GM18909 (cell line): Measurements from ENCODE around the gene TTC31.
A peak's percentile ranks its signal among the peaks of the same experiment; 100 is the strongest.
"Not testable (repeated sequence)": the region's sequence is repeated elsewhere in the genome, so short reads cannot be mapped to it uniquely, and the experiment has no call there.

Experiments used
- ATAC-seq: cut with Tn5 transposase; IDR thresholded peaks from one replicate; pipeline ENCODE4 v1.9.1; 2021; ENCODE audit warnings: mild to moderate bottlenecking; ENCODE audit not compliant: unreplicated experiment, poor library complexity

TTC31 gene

DNA sequence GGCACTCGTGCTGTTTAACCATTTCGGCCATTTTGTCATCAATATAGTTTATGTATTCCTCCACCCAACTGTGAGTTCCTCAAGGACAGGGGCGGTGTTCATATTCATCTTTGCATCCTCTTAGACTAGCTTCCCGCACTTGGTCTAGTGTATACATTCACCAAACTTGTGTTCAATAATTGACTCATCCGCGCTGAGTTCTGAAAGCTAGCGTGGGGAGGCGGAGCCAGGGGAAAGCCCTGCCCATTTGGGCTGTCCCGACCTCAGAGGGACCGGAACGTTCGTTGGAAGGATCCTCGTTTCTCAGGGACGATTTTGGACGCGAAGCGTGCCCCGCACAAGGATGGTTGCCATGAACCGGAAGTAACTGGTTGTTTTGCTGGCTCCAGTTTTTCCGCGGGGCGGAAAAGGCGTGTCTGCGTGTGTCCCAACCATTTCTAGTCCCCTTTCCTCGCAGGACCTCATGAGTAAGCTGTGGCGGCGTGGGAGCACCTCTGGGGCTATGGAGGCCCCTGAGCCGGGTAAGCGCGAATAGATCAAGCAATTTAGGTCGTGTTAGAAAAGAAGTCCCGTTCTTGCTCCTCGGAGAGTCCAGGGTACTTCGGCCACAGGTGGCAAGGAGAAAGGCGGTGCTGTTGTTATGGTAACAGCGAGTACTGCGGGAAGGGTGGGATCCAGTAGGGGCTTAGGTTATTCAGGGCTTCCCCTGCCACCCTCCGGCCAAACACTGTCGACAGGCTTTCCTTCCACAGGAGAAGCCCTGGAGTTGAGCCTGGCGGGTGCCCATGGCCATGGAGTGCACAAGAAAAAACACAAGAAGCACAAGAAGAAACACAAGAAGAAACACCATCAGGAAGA is 28.0 kb upstream of the TTC31 start, which contains the start of gene INO80B:
Gene INO80B, plus strand, starts transcription at position 434 of the 858 bp plus-strand sequence. Its CDS starts 30 bp downstream, at position 464.
- peak; percentile 50 for ATAC-seq

DNA sequence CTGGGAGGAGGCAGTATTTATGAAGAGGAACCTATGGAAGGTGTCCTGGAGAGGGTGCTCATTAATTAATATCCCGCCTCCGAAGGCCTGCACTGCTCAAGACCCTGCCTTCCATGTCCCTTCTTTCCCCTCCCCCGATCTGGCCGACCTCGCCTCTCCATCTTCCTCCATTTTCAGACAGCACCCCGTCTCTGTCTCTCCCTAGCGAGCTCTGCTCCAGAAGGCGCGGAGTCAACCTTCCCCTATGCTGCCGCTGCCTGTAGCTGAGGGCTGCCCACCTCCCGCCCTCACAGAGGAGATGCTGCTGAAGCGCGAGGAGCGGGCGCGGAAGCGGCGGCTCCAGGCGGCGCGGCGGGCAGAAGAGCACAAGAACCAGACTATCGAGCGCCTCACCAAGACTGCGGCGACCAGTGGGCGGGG is 25.7 kb upstream of the TTC31 start:
- no peak for ATAC-seq

DNA sequence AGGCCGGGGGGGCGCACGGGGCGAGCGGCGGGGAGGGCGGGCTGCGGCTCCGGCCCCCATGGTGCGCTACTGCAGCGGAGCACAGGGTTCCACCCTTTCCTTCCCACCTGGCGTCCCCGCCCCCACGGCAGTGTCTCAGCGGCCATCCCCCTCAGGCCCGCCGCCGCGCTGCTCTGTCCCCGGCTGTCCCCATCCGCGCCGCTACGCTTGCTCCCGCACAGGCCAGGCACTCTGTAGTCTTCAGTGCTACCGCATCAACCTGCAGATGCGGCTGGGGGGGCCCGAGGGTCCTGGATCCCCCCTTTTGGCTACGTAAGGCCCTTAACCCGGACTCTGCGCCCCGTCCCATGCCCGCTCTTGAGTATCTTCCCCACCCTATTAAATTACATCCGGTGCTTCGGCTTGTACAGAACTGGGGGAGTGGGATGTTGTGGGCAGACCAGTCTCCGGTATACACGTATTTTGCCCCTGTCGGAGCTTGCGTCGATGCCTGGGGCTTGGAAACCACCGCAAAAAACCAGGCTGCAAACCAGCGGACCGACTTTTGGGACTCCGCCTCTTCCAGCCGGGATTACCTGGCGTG is 25.2 kb upstream of the TTC31 start:
- peak; percentile 34 for ATAC-seq

DNA sequence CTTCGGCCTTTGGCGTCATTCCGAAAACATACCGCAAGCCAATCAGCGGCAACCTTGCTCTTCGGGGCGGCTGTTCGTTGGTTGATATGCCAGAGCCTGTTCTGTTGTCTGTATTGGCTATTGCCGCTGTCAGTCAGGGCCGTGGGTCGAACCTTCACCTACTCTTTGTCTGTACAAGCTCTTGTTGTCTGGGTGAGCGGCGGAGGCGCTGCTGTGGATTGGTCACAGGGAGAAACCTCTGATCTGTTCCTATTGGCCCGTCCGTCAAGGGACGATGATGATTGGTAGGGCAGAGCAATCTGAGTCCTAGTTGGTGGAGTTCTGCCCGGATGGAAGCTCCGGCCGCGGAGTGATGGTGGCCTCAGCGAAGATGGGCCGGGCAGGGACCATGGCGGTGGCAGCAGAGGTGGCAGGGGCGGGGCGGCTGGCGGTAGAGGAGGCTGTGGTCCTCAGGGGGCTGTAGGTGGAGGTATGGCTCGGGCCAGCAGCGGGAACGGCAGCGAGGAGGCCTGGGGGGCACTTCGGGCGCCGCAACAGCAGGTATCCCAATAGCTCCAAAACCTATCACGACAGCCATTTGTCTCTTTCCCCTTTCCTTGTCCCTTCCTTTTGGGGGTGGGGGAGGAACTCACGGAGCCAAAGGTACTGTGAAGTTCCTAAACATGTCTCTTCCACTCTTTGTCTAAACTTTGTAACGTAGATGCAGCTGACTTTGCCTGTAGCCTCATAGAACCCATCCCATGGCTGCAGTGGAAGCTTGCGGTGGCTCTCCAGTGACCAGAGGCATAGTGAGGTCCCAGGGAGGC is 24.5 kb upstream of the TTC31 start, which contains the start of gene WBP1:
Gene WBP1, plus strand, starts transcription at position 307 of the 806 bp plus-strand sequence. Its CDS starts 165 bp downstream, at position 472.
- ATAC-seq: peak; percentile 86

DNA sequence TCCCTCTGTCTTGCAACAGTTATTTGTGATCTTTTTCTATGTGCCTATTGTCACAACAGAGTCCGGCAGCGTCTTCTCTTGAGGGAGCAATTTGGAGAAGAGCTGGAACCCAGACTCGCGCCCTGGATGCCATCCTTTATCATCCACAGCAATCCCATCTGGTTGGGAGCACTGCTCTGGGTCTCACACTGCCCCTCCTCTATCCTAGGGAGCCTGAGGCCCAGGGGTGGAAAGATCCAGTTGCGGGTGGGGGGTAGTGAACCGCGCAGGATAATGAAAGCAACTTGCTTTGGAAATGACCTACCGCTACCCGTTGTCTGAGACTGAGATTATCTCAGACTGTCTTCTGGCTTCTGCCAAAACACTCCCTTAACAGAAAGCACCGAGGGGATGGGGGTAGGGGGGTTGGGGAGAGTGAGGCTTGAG is 23.9 kb upstream of the TTC31 start:
- ATAC-seq: no peak

DNA sequence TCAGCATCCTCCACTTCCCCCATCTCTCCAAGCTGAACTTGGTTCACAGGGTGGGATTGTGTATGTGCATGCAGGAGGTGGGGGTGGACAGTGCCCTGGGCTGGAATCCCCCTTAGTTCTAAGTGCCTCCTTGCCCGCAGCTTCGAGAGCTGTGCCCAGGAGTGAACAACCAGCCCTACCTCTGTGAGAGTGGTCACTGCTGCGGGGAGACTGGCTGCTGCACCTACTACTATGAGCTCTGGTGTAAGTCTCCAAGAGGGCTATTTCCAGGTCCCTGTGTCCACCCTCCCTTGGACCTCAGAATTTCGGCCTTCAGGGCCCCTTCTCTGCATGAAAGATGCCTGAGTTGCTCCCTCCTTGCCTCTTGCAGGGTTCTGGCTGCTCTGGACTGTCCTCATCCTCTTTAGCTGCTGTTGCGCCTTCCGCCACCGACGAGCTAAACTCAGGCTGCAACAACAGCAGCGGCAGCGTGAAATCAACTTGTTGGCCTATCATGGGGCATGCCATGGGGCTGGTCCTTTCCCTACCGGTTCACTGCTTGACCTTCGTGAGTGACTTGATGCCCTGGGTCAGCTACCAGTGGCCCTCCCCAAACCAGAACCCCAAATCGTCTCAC is 23.3 kb upstream of the TTC31 start:
- ATAC-seq: not testable (repeated sequence)

DNA sequence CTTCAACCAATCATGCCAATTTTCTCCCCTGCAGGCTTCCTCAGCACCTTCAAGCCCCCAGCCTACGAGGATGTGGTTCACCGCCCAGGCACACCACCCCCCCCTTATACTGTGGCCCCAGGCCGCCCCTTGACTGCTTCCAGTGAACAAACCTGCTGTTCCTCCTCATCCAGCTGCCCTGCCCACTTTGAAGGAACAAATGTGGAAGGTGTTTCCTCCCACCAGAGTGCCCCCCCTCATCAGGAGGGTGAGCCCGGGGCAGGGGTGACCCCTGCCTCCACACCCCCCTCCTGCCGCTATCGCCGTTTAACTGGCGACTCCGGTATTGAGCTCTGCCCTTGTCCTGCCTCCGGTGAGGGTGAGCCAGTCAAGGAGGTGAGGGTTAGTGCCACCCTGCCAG is 22.7 kb upstream of the TTC31 start:
- ATAC-seq: not testable (repeated sequence)

DNA sequence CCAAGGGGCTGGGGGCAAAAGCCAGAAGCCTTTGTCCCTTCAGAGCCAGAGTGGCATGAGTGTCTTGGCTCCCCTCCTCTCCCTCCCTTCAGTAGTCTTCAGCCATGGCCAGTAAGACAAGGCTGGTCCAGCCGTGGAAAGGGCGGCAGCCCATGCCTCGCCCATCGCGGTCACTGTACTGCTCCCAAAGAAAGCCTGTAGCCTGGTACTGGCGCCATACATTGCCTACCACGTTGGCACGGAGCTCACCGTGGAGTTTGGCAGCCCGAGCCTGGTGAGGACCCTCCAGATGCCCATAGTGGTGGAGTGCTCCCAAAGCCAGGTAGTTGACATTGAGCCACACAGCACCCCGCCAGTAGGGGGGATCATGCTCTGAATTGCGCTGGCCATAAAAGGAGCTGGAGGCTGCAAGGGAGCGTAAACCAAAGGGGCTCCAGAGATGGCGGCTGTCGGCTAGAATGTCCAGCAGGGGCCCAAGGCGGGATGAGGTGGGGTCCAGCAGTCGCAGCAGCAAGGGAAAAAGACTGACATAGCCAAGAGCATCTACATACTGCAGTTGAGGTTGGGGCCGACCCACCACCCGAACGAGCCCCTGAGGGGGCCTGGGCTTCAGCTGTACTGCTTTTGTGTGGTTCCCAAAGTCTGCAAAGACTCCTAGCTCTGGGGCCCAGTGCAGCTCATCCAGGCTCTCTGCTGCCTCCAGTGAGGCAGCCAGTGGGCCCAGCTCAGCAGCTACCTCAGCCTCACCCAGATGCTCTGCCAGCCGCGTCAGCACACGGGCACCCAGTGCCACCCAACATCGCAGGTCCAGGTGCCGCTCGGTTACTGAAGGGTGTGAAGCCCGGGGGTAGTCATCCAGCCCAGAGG is 21.5 kb upstream of the TTC31 start:
- no peak for ATAC-seq

DNA sequence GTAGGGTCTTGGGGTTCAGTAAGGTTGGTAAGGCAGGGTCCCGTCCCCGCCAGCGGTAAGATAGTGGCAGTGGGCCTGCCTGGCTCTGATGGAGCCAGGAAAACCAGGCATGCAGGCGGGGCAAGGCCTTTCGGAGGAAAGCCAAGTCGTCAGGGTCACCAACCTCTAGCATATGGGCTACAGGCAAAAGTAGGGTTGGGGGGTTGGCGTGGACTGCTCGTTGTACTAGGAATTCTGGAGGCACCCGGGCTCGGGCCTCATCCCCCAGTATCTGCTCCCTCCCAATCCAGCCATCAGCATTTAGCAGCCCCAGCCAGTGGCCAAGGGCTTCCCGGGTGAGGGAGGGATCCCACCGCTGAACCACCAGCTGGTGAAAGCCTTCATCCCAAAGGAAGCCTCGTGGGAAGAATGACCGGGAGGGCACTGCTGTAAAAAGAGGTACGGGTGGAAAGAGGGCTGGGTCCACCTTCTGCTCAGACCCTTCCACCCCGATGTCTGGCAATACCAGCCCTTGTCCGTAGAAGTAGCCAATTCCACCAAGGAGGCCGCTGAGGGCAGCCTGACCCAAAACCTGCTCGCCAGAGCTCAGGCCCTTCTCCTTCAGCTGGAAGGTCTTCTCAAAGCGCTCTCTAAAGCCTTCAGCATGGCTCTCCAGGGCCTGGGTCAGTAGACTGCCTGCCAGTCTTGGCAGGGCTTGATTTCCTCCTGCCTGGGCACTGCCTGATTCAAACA is 20.7 kb upstream of the TTC31 start:
- ATAC-seq: no peak

DNA sequence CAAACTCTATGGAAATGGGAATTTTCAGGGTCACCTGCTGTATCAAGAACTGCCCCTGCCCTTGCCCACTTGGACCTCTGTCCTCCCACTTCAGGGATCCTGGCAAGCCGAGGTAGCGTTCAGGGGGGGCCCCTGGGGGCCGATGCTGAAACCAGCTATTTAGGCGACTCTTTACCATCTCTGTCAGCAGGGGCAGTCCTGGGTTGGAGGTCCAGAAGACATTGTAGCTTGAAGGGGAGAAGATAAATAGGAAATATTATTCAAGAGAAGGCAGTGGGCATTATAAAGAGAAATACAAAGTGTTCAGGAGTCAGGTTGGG is 20.1 kb upstream of the TTC31 start:
- no peak for ATAC-seq

DNA sequence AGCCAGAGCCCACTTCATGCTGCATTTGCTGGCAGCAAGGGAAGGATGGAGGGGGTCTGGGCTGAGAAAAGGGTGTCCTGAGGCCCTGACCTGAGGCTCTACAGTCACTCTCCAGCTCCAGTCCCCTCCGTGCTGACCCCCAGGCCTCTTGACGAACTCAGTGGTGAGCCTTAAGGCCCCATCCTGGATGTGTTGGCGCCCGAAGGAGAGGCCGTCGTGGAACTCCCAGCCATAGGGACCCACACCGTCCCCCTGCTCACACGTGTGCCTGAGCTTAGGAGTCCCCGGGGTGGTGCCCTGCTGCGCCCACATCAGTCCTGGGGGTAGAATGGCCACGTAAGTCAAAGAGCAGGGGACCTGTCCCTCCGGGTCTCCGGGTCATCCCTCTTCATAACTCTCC is 18.5 kb upstream of the TTC31 start:
- ATAC-seq: peak; percentile 8

DNA sequence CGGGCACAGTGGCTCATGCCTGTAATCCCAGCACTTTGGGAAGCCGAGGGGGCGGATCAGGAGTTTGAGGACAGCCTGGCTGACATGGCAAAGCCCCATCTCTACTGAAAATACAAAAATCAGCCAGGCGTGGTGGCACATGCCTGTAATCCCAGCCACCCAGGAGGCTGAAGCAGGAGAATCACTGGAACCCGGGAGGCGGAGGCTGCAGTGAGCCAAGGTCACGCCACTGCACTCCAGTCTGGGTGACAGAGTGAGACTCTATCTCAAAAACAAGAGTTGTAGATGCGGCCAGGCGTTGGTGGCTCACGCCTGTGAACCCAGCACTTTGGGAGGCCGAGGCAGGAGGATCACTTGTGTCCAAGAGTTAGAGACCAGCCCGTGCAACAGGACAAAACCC is 12.1 kb upstream of the TTC31 start:
- ATAC-seq: not testable (repeated sequence)

DNA sequence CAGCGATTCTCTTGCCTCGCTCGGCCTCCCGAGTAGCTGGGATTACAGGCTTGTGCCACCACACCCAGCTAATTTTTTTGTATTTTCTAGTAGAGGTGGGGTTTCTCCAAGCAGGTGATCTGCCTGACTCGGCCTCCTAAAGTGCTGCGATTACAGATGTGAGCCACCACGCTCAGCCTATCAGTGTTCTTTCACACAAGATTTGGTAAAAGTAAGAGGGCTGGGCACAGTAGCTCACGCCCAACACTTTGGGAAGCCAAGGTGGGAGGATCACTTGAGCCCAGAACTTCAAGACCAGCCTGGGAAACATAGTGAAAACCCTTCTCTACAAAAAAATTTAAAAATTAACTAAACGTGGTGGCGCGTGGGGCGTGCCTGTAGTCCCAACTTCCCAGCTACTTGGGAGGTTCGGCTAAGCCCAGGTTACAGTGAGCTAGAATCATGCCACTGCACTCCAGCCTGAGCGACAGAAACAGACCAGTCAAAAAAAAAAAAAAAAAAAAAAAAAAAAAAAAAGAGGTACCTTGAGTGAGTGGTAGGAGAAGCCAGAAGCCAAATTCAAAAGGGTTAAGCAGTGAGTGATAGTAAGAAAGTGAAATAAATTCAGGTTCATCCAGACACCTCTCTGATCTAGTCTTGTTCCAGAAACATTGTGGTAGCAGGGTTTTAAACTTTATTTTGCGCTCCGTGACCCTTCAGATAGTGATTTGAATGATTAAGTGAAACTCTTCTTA is 11.4 kb upstream of the TTC31 start:
- no peak for ATAC-seq

DNA sequence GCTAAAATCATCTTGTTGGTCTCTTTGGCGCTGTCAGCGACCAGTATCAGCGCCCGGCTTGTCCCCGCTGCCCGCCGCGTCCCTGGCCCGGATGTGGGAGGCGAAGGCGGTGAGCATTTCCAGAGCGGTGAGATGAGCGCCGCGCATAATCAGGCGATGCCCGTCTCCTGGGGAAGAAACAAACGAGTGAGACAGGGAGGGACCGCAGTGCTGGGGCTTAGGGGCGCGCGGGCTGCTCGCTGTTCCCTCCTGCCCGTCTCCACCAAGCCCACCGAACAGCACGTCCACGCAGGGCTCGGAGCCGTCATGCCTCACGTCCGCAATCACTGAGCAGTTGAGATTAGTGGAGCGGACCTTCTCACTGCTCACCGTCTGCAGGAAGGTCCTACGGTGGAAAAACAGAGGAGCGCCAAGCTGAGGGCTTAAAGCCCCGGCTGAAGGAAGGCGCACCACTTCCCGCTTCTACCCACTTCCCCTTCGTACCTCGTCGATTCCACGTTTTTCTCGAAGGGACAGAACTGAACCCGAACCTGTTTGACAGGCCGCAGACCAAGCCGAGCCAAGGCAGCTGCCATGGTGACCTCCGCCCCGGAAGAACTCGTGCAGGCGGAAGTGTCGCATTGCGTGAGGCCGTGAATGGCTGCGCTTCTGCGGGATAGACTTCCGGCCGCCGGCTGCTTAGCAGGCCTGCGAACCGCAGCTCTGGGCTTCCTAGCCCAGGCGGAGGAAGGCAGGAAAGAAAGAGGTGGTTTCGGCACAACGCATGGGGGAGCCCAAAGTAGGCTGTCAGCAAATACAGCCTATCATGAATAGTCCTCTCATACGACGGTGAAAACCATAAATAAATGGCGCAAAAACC is 10.6 kb upstream of the TTC31 start, which contains the start of gene MRPL53:
Gene MRPL53, minus strand, starts transcription at position 595 of the 859 bp plus-strand sequence. Its CDS starts 20 bp downstream, at position 575.
- peak; percentile 85 for ATAC-seq

DNA sequence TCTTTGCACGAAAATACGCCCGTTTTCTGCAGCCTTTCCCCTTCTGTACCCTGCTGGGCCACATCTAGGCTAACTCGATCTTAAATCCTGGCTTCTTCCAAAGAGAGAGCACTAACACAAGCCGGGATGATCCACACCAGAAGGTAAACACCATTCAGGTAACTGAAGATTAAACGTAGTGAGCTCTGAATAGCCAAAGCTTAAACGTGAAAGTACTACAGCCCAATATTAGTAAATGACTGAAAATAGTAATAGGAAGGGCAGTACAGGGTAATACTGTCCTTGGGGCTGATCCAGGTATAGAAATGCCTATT is 10.0 kb upstream of the TTC31 start:
- peak; percentile 3 for ATAC-seq

DNA sequence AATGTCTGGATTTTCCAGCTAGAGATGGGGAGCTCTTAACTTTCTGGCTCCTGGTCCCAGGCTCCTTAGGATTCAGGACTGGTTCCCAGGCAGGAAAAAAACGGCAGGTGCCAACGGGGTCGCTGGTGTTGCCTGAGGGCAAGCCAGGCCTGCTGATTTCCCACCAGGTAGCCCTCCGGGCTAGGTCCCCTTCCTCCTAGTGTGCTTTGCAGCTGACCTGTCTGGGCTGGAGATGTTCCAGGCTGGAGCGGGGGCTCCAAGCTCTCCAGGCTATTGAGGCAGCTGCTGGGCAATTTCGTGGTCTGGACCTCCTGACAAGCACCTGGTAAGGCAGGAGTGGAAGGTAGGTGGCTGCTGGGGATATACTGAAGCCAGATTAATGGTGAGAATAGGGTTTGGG is 8.4 kb upstream of the TTC31 start:
- no peak for ATAC-seq

DNA sequence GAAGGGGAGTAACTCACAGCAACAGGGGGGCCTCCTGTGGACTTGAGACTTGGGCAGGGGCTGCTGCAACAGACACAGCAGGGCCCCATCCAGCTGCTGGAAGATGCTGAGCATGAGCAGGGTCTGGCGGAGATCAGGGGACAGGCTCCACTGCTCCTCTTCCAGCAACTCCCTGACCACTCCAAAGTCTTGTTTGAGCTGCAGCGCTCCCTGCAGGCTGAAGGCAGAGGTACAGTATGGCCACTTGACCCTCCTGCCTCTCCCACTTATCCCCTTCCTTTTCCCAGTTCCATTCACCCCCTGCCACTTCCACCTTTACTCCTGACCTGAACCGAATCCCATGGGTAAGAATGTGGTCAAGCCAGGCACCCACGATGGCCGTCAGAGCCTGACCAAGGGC is 8.0 kb upstream of the TTC31 start:
- ATAC-seq: no peak
